ENCODE data around the gene LYZL2. TPM values are rescaled to one million over a fixed set of nuclear protein-coding genes. Genes with fewer than 3 reads are reported as not detected.

Gene LYZL2
- polyA plus RNA-seq, 3 donors, result not detected

GRCh38 chr10:30603589-30603988 lies 26.0 kb downstream of the LYZL2 start:
- no peak overlapping the region for H3K4me3 ChIP-seq (replicated peaks in 1 of 3; ENCODE audit: low read depth in 2 of 3, low read length in 3 of 3)
- no peak overlapping the region for H3K9ac ChIP-seq (ENCODE audit: insufficient read depth, low read length, poor library complexity, severe bottlenecking)
- H3K79me2 ChIP-seq (ENCODE audit: insufficient read depth, low read length), result no peaks in the 10 kb centered on the region
- WGBS (ENCODE audit: insufficient coverage), result 67% methylated on average over 1 of the region's 3 CpGs
- Mint-ChIP-seq H3K27ac (no peak overlapping the region), H3K36me3 (no peaks in the 10 kb centered on the region), H3K4me3 (no peak overlapping the region), H3K9me3 (peaks cover 0 to 5% (median 0%) of the 10 kb centered on the region in 7 donors), H3K27me3 (ENCODE audit: low read depth in 3 of 3) (peaks cover 2 to 13% (median 6%) of the 10 kb centered on the region in 3 donors), H3K4me1 (peaks cover 16% of the 10 kb centered on the region)
- no peaks in the 10 kb centered on the region for H3K27me3 ChIP-seq (ENCODE audit: control insufficient read depth in 2 of 2, insufficient read depth in 2 of 2, low read length in 2 of 2)
- no peak for DNase-seq
- H3K36me3 ChIP-seq (replicated peaks in 1 of 2; ENCODE audit: control insufficient read depth in 1 of 2, insufficient read depth in 2 of 2, low read length in 2 of 2), result no peaks in the 10 kb centered on the region
- no peak overlapping the region for H3K4me2 ChIP-seq (replicated peaks; ENCODE audit: extremely low read depth, low read length, poor library complexity, severe bottlenecking)
- intact Hi-C loops (cut with micrococcal nuclease), result no loop called here
- no peak for TF ChIP-seq CTCF (IDR thresholded peaks at IDR 0.05)
- no peak overlapping the region for H3K27ac ChIP-seq (ENCODE audit: low read depth in 1 of 2, low read length in 2 of 2)
- H3K9me3 ChIP-seq (replicated peaks in 1 of 2; ENCODE audit: control insufficient read depth in 1 of 2, insufficient read depth in 1 of 2, low read length in 2 of 2), result no peaks in the 10 kb centered on the region
- H3K4me1 ChIP-seq (ENCODE audit: control insufficient read depth in 1 of 2, insufficient read depth in 2 of 2, low read length in 2 of 2), result peaks cover 0 to 2% of the 10 kb centered on the region in 2 donors
- no peak overlapping the region for H2AFZ ChIP-seq (ENCODE audit: insufficient read depth, low read depth, low read length, poor library complexity, severe bottlenecking)
- H4K20me1 ChIP-seq (ENCODE audit: insufficient read depth, low read length), result no peaks in the 10 kb centered on the region

- Histone ChIP-seq H3K36me3 (replicated peaks in 1 of 2; ENCODE audit: control insufficient read depth in 1 of 2, insufficient read depth in 2 of 2, low read length in 2 of 2) (no peaks in the 10 kb centered on the region), H3K9me3 (replicated peaks in 1 of 2; ENCODE audit: control insufficient read depth in 1 of 2, insufficient read depth in 1 of 2, low read length in 2 of 2) (no peaks in the 10 kb centered on the region), H3K27ac (ENCODE audit: low read depth in 1 of 2, low read length in 2 of 2) (no peak overlapping the region), H3K4me1 (ENCODE audit: control insufficient read depth in 1 of 2, insufficient read depth in 2 of 2, low read length in 2 of 2) (peaks cover 0 to 2% of the 10 kb centered on the region in 2 donors), H4K20me1 (ENCODE audit: insufficient read depth, low read length) (no peaks in the 10 kb centered on the region), H3K27me3 (ENCODE audit: control insufficient read depth in 2 of 2, insufficient read depth in 2 of 2, low read length in 2 of 2) (no peaks in the 10 kb centered on the region), H3K4me3 (replicated peaks in 1 of 3; ENCODE audit: low read depth in 2 of 3, low read length in 3 of 3) (no peak overlapping the region), H3K4me2 (replicated peaks; ENCODE audit: extremely low read depth, low read length, poor library complexity, severe bottlenecking) (no peak overlapping the region), H3K79me2 (ENCODE audit: insufficient read depth, low read length) (no peaks in the 10 kb centered on the region), H2AFZ (ENCODE audit: insufficient read depth, low read depth, low read length, poor library complexity, severe bottlenecking) (no peak overlapping the region), H3K9ac (ENCODE audit: insufficient read depth, low read length, poor library complexity, severe bottlenecking) (no peak overlapping the region)
- Mint-ChIP-seq H3K27me3 (ENCODE audit: low read depth in 3 of 3) (peaks cover 2 to 13% (median 6%) of the 10 kb centered on the region in 3 donors), H3K36me3 (no peaks in the 10 kb centered on the region), H3K27ac (no peak overlapping the region), H3K9me3 (peaks cover 0 to 5% (median 0%) of the 10 kb centered on the region in 7 donors), H3K4me1 (peaks cover 16% of the 10 kb centered on the region), H3K4me3 (no peak overlapping the region)
- TF ChIP-seq CTCF (IDR thresholded peaks at IDR 0.05), result no peak
- intact Hi-C loops (cut with micrococcal nuclease), result no loop called here
- no peak for DNase-seq
- no CpG with 5 or more reads among the region's 1 CpG for WGBS (ENCODE audit: insufficient coverage)
Measured at GRCh38 chr10:30602747-30603146, 26.8 kb downstream of the LYZL2 start.

Measured in CD14-positive monocyte (primary cell).